ENCODE data around the gene ADPRHL1. TPM values are rescaled to one million over a fixed set of nuclear protein-coding genes. Genes with fewer than 3 reads are reported as not detected.

The ADPRHL1 gene
- total and polyA plus RNA-seq, 2 donors (not counting 3 experiments of a cell fraction or from before 2014, with no cell fraction given) = 0.52 to 0.97 TPM

DNA sequence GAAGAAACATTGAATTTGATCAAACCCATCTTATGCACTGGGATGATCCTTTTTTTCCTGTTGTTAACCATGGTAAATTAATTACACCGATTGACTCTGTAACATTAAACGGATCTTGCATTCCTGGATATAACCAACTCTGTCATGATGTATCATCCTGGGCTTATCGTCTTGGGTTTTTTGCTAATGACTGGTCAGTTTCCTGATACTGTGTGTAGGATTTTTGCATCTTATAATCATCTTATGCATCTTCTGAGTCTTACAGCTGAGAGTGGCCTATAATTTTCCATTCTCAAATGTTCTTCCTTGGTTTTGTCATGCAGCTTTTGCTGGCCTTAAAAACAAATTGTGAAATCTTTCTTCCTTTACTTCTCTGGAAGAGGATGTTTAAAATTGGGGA, 24.4 kb upstream of the ADPRHL1 start:
- Histone ChIP-seq H3K79me2 (ENCODE audit: control insufficient read depth, insufficient read depth, low read length) (no peaks in the 10 kb centered on the region), H3K27me3 (ENCODE audit: control insufficient read depth in 2 of 2, insufficient read depth in 2 of 2, low read length in 2 of 2) (no peaks in the 10 kb centered on the region), H4K20me1 (replicated peaks; ENCODE audit: control insufficient read depth, extremely low read depth, insufficient read depth, low read length) (no peaks in the 10 kb centered on the region), H3K4me3 (replicated peaks in 1 of 3; ENCODE audit: insufficient read depth in 1 of 3, low read depth in 1 of 3, low read length in 3 of 3) (no peak overlapping the region), H3K4me1 (ENCODE audit: control insufficient read depth, extremely low read depth, insufficient read depth, low read length) (no peaks in the 10 kb centered on the region), H3K9ac (replicated peaks; ENCODE audit: extremely low read depth, insufficient read depth, low read length) (no peak overlapping the region), H3K9me1 (replicated peaks; ENCODE audit: control insufficient read depth, extremely low read depth, insufficient read depth, low read length) (no peaks in the 10 kb centered on the region), H2AFZ (ENCODE audit: low read depth, low read length) (no peak overlapping the region), H3K36me3 (ENCODE audit: control insufficient read depth in 2 of 2, extremely low read depth in 1 of 2, insufficient read depth in 2 of 2, low read length in 2 of 2) (peaks cover 5 to 8% of the 10 kb centered on the region in 2 experiments), H3K27ac (ENCODE audit: insufficient read depth, low read depth, low read length) (no peak overlapping the region), H3K9me3 (replicated peaks; ENCODE audit: control insufficient read depth, insufficient read depth, low read length) (no peaks in the 10 kb centered on the region), H3K4me2 (ENCODE audit: insufficient read depth, low read length) (no peak overlapping the region)
- dilution Hi-C loops (cut with MboI; ENCODE audit: extremely low pct_ligation_motif_present, low sequenced_read_pairs) = no loop called here
- ChIA-PET CTCF (no interaction called here), POLR2A (no interaction called here)
- BruUV-seq (replicated peaks) = no TSS peak
- intact Hi-C loops (cut with micrococcal nuclease) = no loop called here
- DNase-seq (ENCODE audit: low read depth, low spot score) (no peak), FAIRE-seq (no peak)
- no peak for TF ChIP-seq FOS (IDR thresholded peaks at IDR 0.05; ENCODE audit: borderline replicate concordance, insufficient read depth, low read length)
- no peak for TF ChIP-seq POLR2AphosphoS5 (IDR thresholded peaks at IDR 0.05; ENCODE audit: insufficient read depth, low read depth, low read length)
- no peak for TF ChIP-seq MYC (IDR thresholded peaks at IDR 0.05; ENCODE audit: low read depth, low read length)
- no peak for TF ChIP-seq GATA2 (IDR thresholded peaks at IDR 0.05; ENCODE audit: insufficient read depth, insufficient read length, low read depth, low read length)
- TF ChIP-seq MAX (IDR thresholded peaks at IDR 0.05; ENCODE audit: insufficient read depth, insufficient read length) = no peak
- TF ChIP-seq CTCF (IDR thresholded peaks at IDR 0.05; ENCODE audit: extremely low read depth in 1 of 2, insufficient read depth in 1 of 2, low read depth in 1 of 2, low read length in 2 of 2) = no peak

All from endothelial cell of umbilical vein (primary cell).